Measurements from ENCODE around the gene MAFB. TPM values are rescaled to one million over a fixed set of nuclear protein-coding genes. Genes with fewer than 3 reads are reported as not detected.

The MAFB gene
- total RNA-seq, 1 donor from 2014 or later = 3.4 TPM

GRCh38 chr20:40681165-40681564 is 7.9 kb downstream of the MAFB start:
- no peak for DNase-seq

GRCh38 chr20:40680161-40680959 is 8.7 kb downstream of the MAFB start:
- DNase-seq = no peak

GRCh38 chr20:40679184-40679583 is 9.9 kb downstream of the MAFB start:
- DNase-seq = no peak

GRCh38 chr20:40678286-40678875 is 10.7 kb downstream of the MAFB start:
- peak; percentile 6 for DNase-seq

GRCh38 chr20:40677343-40677924 is 11.6 kb downstream of the MAFB start:
- no peak for DNase-seq

- no peak for DNase-seq
Measured at GRCh38 chr20:40676491-40677269, 12.4 kb downstream of the MAFB start.

GRCh38 chr20:40675599-40676221 is 13.3 kb downstream of the MAFB start:
- DNase-seq = no peak

GRCh38 chr20:40673442-40673841 is 15.6 kb downstream of the MAFB start:
- DNase-seq = no peak

- DNase-seq = no peak
Measured at GRCh38 chr20:40672095-40672494, 16.9 kb downstream of the MAFB start.

GRCh38 chr20:40670253-40670652 is 18.8 kb downstream of the MAFB start:
- DNase-seq = no peak

- DNase-seq = no peak
Measured at GRCh38 chr20:40669692-40670091, 19.3 kb downstream of the MAFB start.

GRCh38 chr20:40668449-40669228 is 20.4 kb downstream of the MAFB start:
- DNase-seq = no peak

- DNase-seq = no peak
Measured at GRCh38 chr20:40667503-40667902, 21.5 kb downstream of the MAFB start.

- no peak for DNase-seq
Measured at GRCh38 chr20:40666336-40666735, 22.7 kb downstream of the MAFB start.

GRCh38 chr20:40664891-40665290 is 24.1 kb downstream of the MAFB start:
- no peak for DNase-seq

GRCh38 chr20:40663991-40664880 is 24.8 kb downstream of the MAFB start:
- DNase-seq = no peak

GRCh38 chr20:40663304-40663790 is 25.7 kb downstream of the MAFB start:
- DNase-seq = no peak

GRCh38 chr20:40659567-40659966 is 29.5 kb downstream of the MAFB start:
- no peak for DNase-seq

- no peak for DNase-seq
Measured at GRCh38 chr20:40658509-40658908, 30.5 kb downstream of the MAFB start.

- DNase-seq = no peak
Measured at GRCh38 chr20:40657526-40657925, 31.5 kb downstream of the MAFB start.

- no peak for DNase-seq
Measured at GRCh38 chr20:40655451-40655850, 33.6 kb downstream of the MAFB start.
